ENCODE results near the gene PLP2. TPM values are rescaled to one million over a fixed set of nuclear protein-coding genes. Genes with fewer than 3 reads are reported as not detected.

PLP2 gene
- total RNA-seq, 2 donors from 2014 or later = 157 to 227 TPM

GRCh38 chrX:49191574-49192011, 19.9 kb downstream of the PLP2 start:
- H3K27ac ChIP-seq = peak overlapping the region; percentile 86
- no peaks in the 10 kb centered on the region for H3K4me1 ChIP-seq
- H3K9ac ChIP-seq (ENCODE audit: low read depth in 2 of 2, low read length in 2 of 2) = peak overlapping the region; percentile 65 to 74
- no peak for TF ChIP-seq CTCF (IDR thresholded peaks at IDR 0.05)
- peak overlapping the region; percentile 57 for H3K4me3 ChIP-seq
- H3K9me3 ChIP-seq = no peaks in the 10 kb centered on the region
- H3K27me3 ChIP-seq = no peaks in the 10 kb centered on the region
- no peak for DNase-seq
- intact Hi-C loops (cut with DNase I) = no loop called here
- H3K36me3 ChIP-seq = no peaks in the 10 kb centered on the region

- H3K9ac ChIP-seq (ENCODE audit: low read depth in 2 of 2, low read length in 2 of 2) = no peak overlapping the region
- peak; percentile 56 for DNase-seq
- H3K4me3 ChIP-seq = no peak overlapping the region
- intact Hi-C loops (cut with DNase I) = no loop called here
- no peaks in the 10 kb centered on the region for H3K9me3 ChIP-seq
- TF ChIP-seq CTCF (IDR thresholded peaks at IDR 0.05) = peak; percentile 52
- no peaks in the 10 kb centered on the region for H3K4me1 ChIP-seq
- no peaks in the 10 kb centered on the region for H3K27me3 ChIP-seq
- no peak overlapping the region for H3K27ac ChIP-seq
- H3K36me3 ChIP-seq = no peaks in the 10 kb centered on the region
Measured at GRCh38 chrX:49192722-49193328, 21.1 kb downstream of the PLP2 start.

GRCh38 chrX:49193542-49193964, 21.9 kb downstream of the PLP2 start:
- Histone ChIP-seq H3K4me3 (no peak overlapping the region), H3K4me1 (no peaks in the 10 kb centered on the region), H3K27me3 (no peaks in the 10 kb centered on the region), H3K27ac (no peak overlapping the region), H3K36me3 (no peaks in the 10 kb centered on the region), H3K9me3 (no peaks in the 10 kb centered on the region), H3K9ac (ENCODE audit: low read depth in 2 of 2, low read length in 2 of 2) (no peak overlapping the region)
- TF ChIP-seq CTCF (IDR thresholded peaks at IDR 0.05) = no peak
- DNase-seq = no peak
- intact Hi-C loops (cut with DNase I) = no loop called here

GRCh38 chrX:49197543-49198087, 25.9 kb downstream of the PLP2 start:
- H3K9me3 ChIP-seq = no peaks in the 10 kb centered on the region
- no peaks in the 10 kb centered on the region for H3K36me3 ChIP-seq
- TF ChIP-seq CTCF (IDR thresholded peaks at IDR 0.05) = no peak
- intact Hi-C loops (cut with DNase I) = no loop called here
- H3K27ac ChIP-seq = no peak overlapping the region
- H3K9ac ChIP-seq (ENCODE audit: low read depth in 2 of 2, low read length in 2 of 2) = no peak overlapping the region
- H3K4me1 ChIP-seq = no peaks in the 10 kb centered on the region
- H3K27me3 ChIP-seq = no peaks in the 10 kb centered on the region
- H3K4me3 ChIP-seq = no peak overlapping the region
- DNase-seq = no peak

GRCh38 chrX:49198540-49199314, 27.0 kb downstream of the PLP2 start:
- Histone ChIP-seq H3K27me3 (no peaks in the 10 kb centered on the region), H3K4me3 (no peak overlapping the region), H3K9ac (ENCODE audit: low read depth in 2 of 2, low read length in 2 of 2) (no peak overlapping the region), H3K4me1 (no peaks in the 10 kb centered on the region), H3K9me3 (no peaks in the 10 kb centered on the region), H3K27ac (no peak overlapping the region), H3K36me3 (no peaks in the 10 kb centered on the region)
- TF ChIP-seq CTCF (IDR thresholded peaks at IDR 0.05) = no peak
- no peak for DNase-seq
- intact Hi-C loops (cut with DNase I) = no loop called here
